Activated T-cell treated with anti-CD3 and anti-CD28 coated beads for 48 hours (primary cell): ENCODE data around the gene MAPRE2.
"Not testable (repeated sequence)": the region's sequence is repeated elsewhere in the genome, so short reads cannot be mapped to it uniquely, and the experiment has no call there.

Source experiments
- DNase-seq: peaks from one replicate; pipeline ENCODE4 v3.0.0-alpha.2; 2020; ENCODE audit warnings: low read depth

Gene MAPRE2

DNA sequence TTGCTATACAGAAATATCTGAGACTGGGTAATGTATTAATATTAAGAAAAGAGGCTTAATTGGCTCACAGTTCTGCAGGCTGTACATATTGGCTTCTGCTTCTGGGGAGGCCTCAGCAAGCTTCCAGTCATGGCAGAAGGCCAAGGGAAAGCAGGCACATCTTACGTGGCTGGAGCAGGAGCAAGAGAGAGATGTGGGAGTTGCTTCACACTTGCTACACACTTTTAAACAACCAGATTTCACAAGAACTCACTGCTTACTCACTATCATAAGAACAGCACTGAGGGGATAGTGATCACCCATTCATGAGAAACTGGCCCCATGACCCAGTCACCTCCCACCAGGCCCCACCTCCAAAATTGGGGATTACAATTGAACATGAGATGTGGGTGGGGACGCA lies 50.6 kb downstream of the MAPRE2 start:
- DNase-seq, result no peak

DNA sequence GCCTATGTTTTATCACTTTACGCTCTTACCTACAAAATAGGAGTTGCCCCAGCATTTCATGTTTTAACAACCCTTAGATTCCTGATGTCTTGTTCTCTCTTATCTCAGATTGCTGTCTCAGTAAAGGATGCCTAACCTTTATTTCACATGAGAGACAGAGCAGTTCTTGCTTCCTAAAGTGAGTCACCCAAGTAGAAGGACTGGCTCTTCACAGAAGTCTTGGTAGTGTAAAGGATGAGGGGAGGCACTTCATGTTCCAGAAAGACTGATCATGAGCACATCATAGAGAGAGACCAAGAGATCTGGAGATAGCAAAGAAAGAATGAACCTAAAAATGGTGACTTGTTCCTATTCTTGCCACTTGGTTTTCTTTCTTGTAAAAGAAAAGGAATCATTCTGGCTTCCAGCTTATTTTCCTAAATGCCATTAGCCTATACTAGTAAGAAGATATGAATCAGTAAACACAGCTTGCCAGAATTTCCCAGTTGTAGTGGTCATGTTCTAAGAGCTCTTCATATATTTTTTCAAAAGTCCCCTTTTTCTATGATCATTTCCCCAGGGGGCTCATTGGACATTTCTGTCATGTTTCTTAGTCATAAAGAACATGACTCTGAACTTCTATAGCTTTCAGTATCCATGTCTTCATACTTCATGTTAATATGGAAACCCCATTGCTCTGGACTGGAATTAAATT lies 54.9 kb downstream of the MAPRE2 start:
- DNase-seq, result no peak

DNA sequence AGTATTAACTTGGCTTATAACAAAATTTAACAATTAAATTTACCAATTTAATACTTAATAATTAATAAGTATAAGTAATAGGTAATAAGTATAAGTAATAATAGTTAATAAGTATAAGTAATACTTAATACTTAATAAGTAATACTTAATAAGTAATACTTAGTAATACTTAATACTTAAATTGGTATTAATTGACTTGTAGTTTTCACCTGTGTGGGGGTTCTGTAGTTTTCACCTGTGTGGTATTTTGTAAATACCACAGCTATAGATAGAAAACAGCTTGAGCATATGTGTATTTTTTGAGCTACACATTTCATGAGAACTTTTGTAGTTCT lies 55.4 kb downstream of the MAPRE2 start:
- DNase-seq, result no peak

- no peak for DNase-seq
These were observed 56.0 kb downstream of the MAPRE2 start for GRCh38 chr18:35097195-35097594.

DNA sequence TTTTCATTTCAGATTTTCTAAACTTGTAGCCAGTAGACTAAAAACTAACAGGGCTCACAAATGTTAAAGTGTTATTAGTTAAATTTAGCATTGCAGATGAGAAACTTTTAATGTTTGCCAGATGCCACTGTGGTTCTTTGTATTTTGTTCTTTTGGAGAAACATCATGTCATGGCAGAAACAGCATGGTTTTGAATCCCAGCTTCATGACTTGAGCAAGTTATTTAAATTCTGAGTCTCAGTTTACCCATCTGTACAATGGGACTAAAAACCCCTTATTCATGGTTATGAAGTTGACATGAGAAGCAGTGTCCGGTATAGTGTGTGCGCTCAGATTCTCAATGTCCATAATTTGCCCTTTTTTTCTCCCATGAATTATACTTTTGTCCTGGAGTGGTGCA lies 56.5 kb downstream of the MAPRE2 start:
- DNase-seq, result no peak

GRCh38 chr18:35099911-35100310 lies 58.7 kb downstream of the MAPRE2 start:
- no peak for DNase-seq

DNA sequence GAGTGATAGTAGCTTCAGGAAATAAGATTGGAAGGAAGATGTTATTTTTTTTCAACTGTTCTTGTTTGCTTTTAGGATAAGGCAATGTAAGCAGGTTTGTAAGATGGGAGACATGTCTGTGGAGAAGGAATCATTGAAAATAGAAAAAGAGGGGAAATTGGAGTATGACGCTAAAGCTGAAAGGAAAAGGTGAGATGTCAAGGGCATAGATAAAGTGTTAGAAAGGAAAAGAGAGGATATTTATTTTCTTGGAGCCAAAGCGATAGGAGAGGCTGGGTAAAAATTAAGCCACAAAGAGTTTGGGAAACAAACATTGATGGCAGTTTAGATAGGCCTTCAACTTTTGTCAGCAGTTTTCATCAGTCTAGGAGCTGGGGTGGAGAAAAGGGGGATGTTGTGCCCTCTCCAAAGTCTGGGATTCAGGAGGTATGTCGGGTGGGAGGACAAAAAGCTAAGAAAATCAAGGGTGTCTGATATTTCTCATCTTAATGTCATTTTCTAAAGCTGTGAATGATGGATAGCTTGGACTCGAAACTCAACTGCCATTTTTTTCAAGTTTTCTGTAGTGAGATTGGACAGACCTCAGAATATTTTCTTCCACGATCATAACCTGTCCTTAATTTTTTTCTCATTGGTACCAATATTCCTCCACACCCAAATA lies 63.3 kb downstream of the MAPRE2 start:
- DNase-seq, result no peak

GRCh38 chr18:35106013-35106844 lies 65.0 kb downstream of the MAPRE2 start:
- DNase-seq, result no peak

- no peak for DNase-seq
These were observed 65.6 kb downstream of the MAPRE2 start for GRCh38 chr18:35106845-35107148.

DNA sequence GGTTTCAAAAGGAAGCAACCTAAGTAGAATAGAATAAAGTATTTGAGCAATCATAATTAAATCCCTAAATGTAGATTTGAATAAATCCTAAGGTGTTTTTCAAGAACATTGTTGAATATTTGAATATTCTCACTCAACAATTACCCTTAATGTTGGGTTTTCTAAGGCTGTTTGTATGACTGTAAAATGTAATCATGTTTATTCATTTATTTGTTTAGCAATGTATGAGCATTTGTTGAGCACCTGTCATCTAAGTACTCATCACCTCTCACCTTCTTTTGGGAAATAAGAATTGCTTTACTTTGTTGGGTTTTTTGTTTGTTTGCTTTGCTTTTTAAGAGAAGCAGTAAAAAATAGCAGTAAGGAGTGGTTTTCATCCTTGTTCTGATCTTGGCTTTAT lies 66.0 kb downstream of the MAPRE2 start:
- no peak for DNase-seq

DNA sequence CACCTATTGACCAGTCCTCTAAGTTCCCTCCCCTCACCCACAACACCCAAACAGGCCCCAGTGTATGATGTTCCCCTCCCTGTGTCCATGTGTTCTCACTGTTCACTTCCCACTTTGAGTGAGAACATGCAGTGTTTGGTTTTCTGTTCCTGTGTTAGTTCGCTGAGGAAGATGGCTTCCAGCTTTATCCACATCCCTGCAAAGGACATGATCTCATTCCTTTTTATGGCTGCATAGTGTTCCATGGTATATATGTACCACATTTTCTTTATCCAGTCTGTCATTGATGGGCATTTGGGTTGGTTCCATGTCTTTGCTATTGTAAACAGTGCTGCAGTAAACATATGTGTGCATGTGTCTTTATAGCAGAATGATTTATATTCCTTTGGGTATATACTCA lies 66.9 kb downstream of the MAPRE2 start:
- DNase-seq, result not testable (repeated sequence)

DNA sequence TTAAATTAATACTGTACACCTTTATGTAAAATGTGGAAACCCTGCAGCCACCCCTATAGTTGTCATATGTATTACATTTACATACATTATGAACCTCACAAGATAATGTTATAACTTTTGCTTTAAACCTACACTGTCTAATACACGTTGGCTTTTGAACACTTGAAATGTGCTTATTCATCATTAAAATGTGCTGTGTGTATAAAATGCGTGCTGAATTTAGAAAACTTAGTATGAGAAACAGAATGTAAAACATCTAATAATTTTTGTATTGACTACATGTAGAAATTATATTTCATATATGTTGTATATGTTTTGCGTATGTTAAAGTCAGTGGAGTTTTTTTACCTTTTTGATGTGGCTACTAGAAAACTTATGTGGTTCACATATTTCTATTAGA lies 68.8 kb downstream of the MAPRE2 start:
- no peak for DNase-seq

DNA sequence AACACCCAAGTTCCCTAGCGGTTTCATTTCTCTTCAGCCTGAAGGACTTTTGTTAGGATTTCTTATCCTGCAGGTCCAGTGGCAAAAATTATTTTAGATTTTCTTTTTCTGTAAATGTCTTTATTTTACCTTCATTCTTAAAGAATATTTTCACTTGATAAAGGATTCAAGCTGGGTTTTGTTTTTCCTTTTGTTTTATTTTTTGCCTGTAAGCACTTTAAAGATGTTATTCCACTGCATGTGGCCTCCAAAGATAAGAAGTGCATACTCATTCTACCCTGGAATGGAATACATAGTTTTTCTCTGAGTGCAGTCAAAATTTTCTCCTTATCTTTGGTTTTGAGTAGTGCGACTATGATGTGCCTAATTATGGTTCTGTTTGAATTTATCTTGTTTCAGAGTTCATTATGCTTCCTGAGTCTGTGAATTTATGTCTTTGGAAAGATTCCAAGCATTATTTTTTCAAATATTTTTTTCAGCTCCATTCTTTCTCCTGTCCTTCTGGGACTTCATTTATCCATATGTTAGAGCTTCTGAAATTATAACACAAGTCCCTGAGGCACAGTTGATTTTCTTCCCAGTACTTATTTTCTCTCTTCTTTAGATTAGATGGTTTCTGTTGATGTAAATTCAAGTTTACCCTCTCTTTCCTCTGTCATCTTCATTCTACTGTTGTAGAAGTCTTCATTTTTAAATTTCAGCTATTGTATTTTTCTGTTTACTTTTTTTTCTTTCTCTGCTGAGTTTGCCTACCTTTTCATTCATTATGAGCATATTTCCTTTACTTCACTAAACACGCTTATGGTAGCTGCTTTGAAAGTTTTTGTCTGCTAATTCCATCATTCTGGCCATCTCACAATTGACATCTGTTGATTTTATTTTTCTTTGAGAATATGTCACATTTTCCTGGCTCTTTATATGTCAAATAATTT lies 69.6 kb downstream of the MAPRE2 start:
- no peak for DNase-seq

DNA sequence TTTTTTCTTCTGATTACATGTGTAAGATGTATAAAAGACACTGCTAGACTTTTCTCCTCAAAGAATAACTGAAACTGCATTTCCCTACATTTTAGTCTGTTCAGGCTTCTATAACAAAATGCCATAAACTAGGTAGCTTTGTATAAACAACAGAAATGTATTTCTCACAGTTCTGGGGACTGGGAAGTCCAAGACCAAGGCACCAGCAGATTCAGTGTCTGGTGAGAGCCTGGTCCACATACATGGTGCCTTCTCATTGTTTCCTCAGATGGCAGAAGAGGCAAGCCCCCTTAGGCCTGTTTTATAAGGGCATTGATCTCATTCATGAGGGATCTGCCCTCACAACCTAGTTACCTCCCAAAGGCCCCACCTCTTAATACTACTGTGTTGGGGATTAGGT lies 71.5 kb downstream of the MAPRE2 start:
- no peak for DNase-seq

DNA sequence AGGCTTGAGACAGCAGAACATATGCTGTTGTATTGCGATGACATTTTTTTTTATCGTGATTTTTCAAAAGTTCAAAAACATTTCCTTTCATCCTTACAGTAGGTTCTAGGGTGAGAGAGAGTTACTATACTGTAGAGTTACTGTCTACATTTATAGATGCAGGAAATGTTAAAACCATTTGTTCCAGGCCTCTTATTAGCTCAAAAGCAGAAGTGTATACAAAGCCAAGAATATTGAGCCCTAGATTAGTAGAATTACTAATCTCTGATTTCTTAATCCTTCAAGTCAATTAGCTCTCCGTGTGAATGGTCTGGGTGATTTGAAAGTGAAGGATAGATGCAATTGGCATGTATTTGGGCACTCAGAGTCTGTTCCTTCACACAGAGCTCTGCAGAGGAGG lies 73.1 kb downstream of the MAPRE2 start:
- DNase-seq, result no peak

DNA sequence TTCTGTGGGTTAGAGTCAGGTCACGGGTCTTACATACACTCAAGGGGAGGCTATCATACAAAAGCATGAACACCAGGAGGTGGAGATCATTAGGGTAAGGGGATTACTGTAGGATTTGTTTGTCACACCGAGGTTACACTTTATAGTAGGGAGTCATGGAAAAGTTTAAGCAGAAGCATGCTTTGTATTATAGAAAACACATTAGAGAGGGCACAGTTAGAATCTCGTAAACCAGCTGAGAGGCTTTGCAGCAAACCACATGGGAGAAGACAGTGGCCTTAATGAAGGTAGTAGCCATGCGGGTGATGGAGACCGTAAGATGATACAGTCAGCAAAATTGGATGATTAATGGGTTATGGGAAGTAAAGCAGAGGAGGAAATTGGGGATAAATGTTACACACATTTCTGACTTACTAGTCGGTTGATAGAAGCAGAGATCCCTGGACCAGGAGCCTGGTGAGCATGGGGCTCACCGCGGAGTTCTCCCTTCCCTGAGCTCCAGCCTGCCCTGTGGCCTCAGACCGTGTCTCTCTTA lies 75.6 kb downstream of the MAPRE2 start:
- no peak for DNase-seq

DNA sequence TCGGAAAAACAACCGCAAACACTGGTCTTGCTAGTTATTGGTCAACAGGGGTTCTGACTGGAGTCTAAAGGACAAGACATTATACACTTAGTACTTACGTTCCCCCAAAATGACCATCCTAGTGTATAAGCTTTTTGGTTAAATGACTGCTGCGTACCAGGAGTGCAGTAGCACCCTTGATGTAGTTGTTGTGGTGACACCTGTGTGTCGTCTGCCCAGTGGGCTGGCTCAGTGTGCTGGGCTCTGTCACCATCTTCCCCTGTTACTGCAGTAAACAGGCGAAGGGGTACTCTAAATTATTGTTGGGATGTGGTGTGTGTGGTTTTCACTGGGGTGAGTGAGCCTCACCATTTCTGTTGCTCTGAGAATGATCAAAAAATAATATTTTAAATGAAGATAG lies 76.2 kb downstream of the MAPRE2 start:
- no peak for DNase-seq

DNA sequence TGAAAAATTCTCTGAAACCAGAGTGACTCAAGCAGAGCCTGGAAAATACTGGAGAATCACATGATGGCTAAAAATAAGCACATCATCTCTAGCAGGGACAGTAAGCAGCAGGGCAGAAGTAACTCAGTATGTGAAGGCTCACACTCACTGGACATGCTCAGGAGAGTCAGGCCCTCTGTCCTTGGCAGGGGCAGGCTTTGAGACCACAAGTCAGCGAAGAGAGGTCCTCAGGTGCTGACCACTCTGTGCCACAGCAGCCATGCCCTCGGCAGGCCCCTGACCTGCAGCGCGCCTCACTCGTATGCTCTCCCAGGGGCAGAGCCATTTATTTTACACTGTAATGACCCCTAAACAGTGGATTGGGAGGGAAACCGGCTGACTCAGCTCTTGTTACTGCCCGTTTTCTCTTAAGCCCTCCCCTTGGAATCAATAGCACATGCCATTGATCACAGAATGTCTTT lies 76.8 kb downstream of the MAPRE2 start:
- no peak for DNase-seq

DNA sequence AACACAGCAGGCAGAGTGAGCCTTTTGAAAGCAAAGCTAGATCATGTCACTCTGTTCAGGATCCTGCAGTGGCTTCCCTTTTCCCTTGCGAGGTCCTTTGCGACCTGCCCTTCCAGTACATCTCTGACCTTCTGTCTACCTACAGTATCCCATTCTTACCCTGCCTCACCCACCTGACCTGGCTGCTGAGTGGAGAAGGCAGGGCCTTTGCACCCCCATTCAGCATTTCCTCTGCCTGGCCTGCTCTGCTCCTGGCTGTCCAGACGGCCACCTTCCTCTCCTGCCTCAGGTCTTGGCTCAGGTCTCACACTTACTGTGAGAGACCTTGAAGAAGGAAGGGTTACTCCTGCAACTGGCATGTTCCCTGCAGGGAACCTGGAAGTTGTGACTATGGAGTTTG lies 77.4 kb downstream of the MAPRE2 start:
- no peak for DNase-seq

DNA sequence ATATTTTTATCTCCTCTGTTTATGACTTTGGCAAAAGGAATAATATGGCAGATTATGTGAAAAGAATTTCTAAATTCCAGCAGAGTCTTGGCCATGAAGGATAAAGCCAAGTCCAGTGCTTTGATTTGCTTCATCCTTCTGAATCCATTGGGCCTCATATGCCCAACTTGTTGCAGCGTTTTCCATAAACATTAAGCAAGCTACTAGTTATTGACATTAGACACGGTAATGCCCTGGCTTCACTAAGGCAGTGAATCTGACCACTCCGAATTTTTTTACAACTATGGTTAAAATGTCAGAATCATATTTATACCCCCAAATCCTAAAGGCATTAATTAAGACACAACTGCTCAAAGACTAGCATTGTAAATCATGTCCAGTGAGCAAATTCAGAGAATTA lies 79.8 kb downstream of the MAPRE2 start:
- DNase-seq, result no peak

DNA sequence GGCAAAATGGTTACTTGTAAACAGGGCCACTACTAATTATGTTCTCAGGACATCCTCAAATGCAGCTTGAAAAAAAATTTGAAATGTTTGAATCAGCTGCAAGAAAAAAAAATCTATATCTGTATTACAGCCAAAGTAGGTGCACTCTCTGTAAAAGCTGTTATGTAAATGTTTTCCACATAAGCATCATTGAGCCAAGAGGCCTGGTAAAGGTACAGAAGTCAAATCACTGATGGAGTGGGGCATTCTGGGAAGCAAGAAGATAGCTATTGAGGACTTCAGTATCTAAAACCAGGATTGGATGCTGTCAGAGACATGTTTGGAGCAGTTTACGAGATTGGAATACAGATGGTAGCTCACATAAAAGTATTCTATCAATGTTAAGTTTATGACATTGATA lies 80.3 kb downstream of the MAPRE2 start:
- no peak for DNase-seq

GRCh38 chr18:35122586-35123224 lies 81.5 kb downstream of the MAPRE2 start:
- DNase-seq, result peak; percentile 14
